ENCODE measurements around the gene CAPN9.

Gene CAPN9

GRCh38 chr1:230735447-230735846, 11.7 kb upstream of the CAPN9 start:
- H3K4me1 ChIP-seq (ENCODE audit: control insufficient read depth, low read length) = no peaks in the 10 kb centered on the region

GRCh38 chr1:230737622-230738262, 9.4 kb upstream of the CAPN9 start:
- Histone ChIP-seq H3K36me3 (ENCODE audit: control insufficient read depth, low read length) (no peaks in the 10 kb centered on the region), H4K20me1 (ENCODE audit: control insufficient read depth, insufficient read depth, low read depth, low read length) (no peaks in the 10 kb centered on the region), H3K27me3 (ENCODE audit: control insufficient read depth, low read length) (no peaks in the 10 kb centered on the region), H3K4me1 (ENCODE audit: control insufficient read depth, low read length) (no peaks in the 10 kb centered on the region), H3K9me3 (ENCODE audit: control insufficient read depth, insufficient read depth, low read length) (no peaks in the 10 kb centered on the region), H3F3A (ENCODE audit: control insufficient read depth, insufficient read depth) (no peaks in the 10 kb centered on the region), H3K79me2 (ENCODE audit: control insufficient read depth, low read length) (no peaks in the 10 kb centered on the region), H3K4me3 (ENCODE audit: low read length) (no peak overlapping the region), H3K4me2 (ENCODE audit: low read length) (no peak overlapping the region), H3K9me2 (replicated peaks; ENCODE audit: control insufficient read depth, low read length) (no peaks in the 10 kb centered on the region), H3K27ac (ENCODE audit: low read depth, low read length) (no peak overlapping the region)
- TF ChIP-seq EZH2phosphoT487 (IDR thresholded peaks at IDR 0.05; ENCODE audit: borderline replicate concordance, low read length) (no peak), CTCF (IDR thresholded peaks at IDR 0.05; ENCODE audit: low read depth, low read length, poor library complexity, severe bottlenecking) (no peak)

More at GRCh38 chr1:230735447-230735846, 11.7 kb upstream of the CAPN9 start:
- no peak overlapping the region for H3K27ac ChIP-seq (ENCODE audit: low read depth, low read length)
- no peaks in the 10 kb centered on the region for H3K27me3 ChIP-seq (ENCODE audit: control insufficient read depth, low read length)
- TF ChIP-seq CTCF (IDR thresholded peaks at IDR 0.05; ENCODE audit: low read depth, low read length, poor library complexity, severe bottlenecking) = no peak
- TF ChIP-seq EZH2phosphoT487 (IDR thresholded peaks at IDR 0.05; ENCODE audit: borderline replicate concordance, low read length) = no peak
- no peaks in the 10 kb centered on the region for H4K20me1 ChIP-seq (ENCODE audit: control insufficient read depth, insufficient read depth, low read depth, low read length)
- no peaks in the 10 kb centered on the region for H3K79me2 ChIP-seq (ENCODE audit: control insufficient read depth, low read length)
- H3K9me2 ChIP-seq (replicated peaks; ENCODE audit: control insufficient read depth, low read length) = no peaks in the 10 kb centered on the region
- no peaks in the 10 kb centered on the region for H3F3A ChIP-seq (ENCODE audit: control insufficient read depth, insufficient read depth)
- no peak overlapping the region for H3K4me2 ChIP-seq (ENCODE audit: low read length)
- no peaks in the 10 kb centered on the region for H3K36me3 ChIP-seq (ENCODE audit: control insufficient read depth, low read length)
- no peaks in the 10 kb centered on the region for H3K9me3 ChIP-seq (ENCODE audit: control insufficient read depth, insufficient read depth, low read length)
- H3K4me3 ChIP-seq (ENCODE audit: low read length) = no peak overlapping the region

- Histone ChIP-seq H3K36me3 (ENCODE audit: control insufficient read depth, low read length) (no peaks in the 10 kb centered on the region), H3K4me1 (ENCODE audit: control insufficient read depth, low read length) (no peaks in the 10 kb centered on the region), H3K9me3 (ENCODE audit: control insufficient read depth, insufficient read depth, low read length) (no peaks in the 10 kb centered on the region), H3K27ac (ENCODE audit: low read depth, low read length) (no peak overlapping the region), H3K27me3 (ENCODE audit: control insufficient read depth, low read length) (no peaks in the 10 kb centered on the region), H4K20me1 (ENCODE audit: control insufficient read depth, insufficient read depth, low read depth, low read length) (no peaks in the 10 kb centered on the region), H3K79me2 (ENCODE audit: control insufficient read depth, low read length) (no peaks in the 10 kb centered on the region), H3K4me3 (ENCODE audit: low read length) (no peak overlapping the region), H3K4me2 (ENCODE audit: low read length) (no peak overlapping the region), H3F3A (ENCODE audit: control insufficient read depth, insufficient read depth) (no peaks in the 10 kb centered on the region), H3K9me2 (replicated peaks; ENCODE audit: control insufficient read depth, low read length) (no peaks in the 10 kb centered on the region)
- TF ChIP-seq CTCF (IDR thresholded peaks at IDR 0.05; ENCODE audit: low read depth, low read length, poor library complexity, severe bottlenecking) = no peak
- no peak for TF ChIP-seq EZH2phosphoT487 (IDR thresholded peaks at IDR 0.05; ENCODE audit: borderline replicate concordance, low read length)
Observed at GRCh38 chr1:230739564-230740290, 7.5 kb upstream of the CAPN9 start.
